ENCODE results near the gene MNT. TPM values are rescaled to one million over a fixed set of nuclear protein-coding genes. Genes with fewer than 3 reads are reported as not detected.

The MNT gene
- total and polyA plus RNA-seq, 9 of the 15 experiments (the other 6 are each of a cell fraction or from before 2014, with no cell fraction given): 0.18 to 23.8 (median 5.3) TPM

- TF ChIP-seq ZNF512 (tag; IDR thresholded peaks at IDR 0.05) (no peak), PRPF4 (IDR thresholded peaks at IDR 0.05; ENCODE audit: insufficient read depth, low read depth, low read length, poor library complexity, severe bottlenecking) (no peak), BHLHE40 (IDR thresholded peaks at IDR 0.05; ENCODE audit: low read length) (peak; percentile 43), ARID3B (CRISPR knock-in tag; IDR thresholded peaks at IDR 0.05; ENCODE audit: borderline replicate concordance) (no peak), GABPB2 (CRISPR knock-in tag; conservative IDR thresholded peaks at IDR 0.05) (no peak), CLOCK (CRISPR knock-in tag; IDR thresholded peaks at IDR 0.05; ENCODE audit: borderline replicate concordance) (no peak), ZBTB26 (CRISPR knock-in tag; IDR thresholded peaks at IDR 0.05) (no peak), STAT5B (CRISPR knock-in tag; IDR thresholded peaks at IDR 0.05) (no peak), SNRNP70 (optimal IDR thresholded peaks at IDR 0.05; ENCODE audit: low read depth, low read length) (no peak), ZKSCAN8 (CRISPR knock-in tag; IDR thresholded peaks at IDR 0.05) (no peak), SPI1 (IDR thresholded peaks at IDR 0.05; ENCODE audit: borderline replicate concordance, low read depth, low read length) (no peak), TFE3 (CRISPR knock-in tag; IDR thresholded peaks at IDR 0.05) (no peak), ZBTB34 (CRISPR knock-in tag; IDR thresholded peaks at IDR 0.05) (no peak), CHD4 (IDR thresholded peaks at IDR 0.05; ENCODE audit: insufficient read depth, insufficient replicate concordance, low read depth, low read length, poor library complexity, severe bottlenecking) (no peak), PTRF (tag; IDR thresholded peaks at IDR 0.05) (no peak), BRD9 (IDR thresholded peaks at IDR 0.05; ENCODE audit: low read depth, partially characterized antibody) (no peak), ZNF644 (tag; IDR thresholded peaks at IDR 0.05; ENCODE audit: low read depth) (no peak)
These were observed 64.5 kb downstream of the MNT start, which contains the start of gene TSR1 (continued) for GRCh38 chr17:2336215-2336851.

All from K562 (cell line).